Neural progenitor cell (in vitro differentiated cells): ENCODE results near the gene PFKFB4. TPM values are rescaled to one million over a fixed set of nuclear protein-coding genes. Genes with fewer than 3 reads are reported as not detected.
"Not testable (repeated sequence)": the region's sequence is repeated elsewhere in the genome, so short reads cannot be mapped to it uniquely, and the experiment has no call there.

Experiments used
- DNase-seq: peaks from one replicate; pipeline ENCODE4 v3.0.0-alpha.2; 2016; ENCODE audit warnings: low spot score
- H2AFZ ChIP-seq: fragments of 200-600 bp; sonication (generic); replicated peaks from 2 replicates; pipeline ENCODE4 v1.6.1; 2016; ENCODE audit warnings: antibody characterized with exemption
- H3F3A ChIP-seq: fragments of 200-600 bp; sonication (generic); 2 replicates; pipeline ENCODE4 v1.6.1; 2016; ENCODE audit warnings: antibody characterized with exemption, low read depth
- H3K27ac ChIP-seq: fragments of 200-600 bp; sonication (generic); 2 replicates; pipeline ENCODE4 v1.5.1; 2016; ENCODE audit warnings: mild to moderate bottlenecking
- H3K27me3 ChIP-seq: fragments of 200-600 bp; sonication (generic); 2 replicates; pipeline ENCODE4 v1.6.1; 2016; ENCODE audit warnings: mild to moderate bottlenecking, moderate library complexity
- H3K36me3 ChIP-seq: fragments of 200-600 bp; sonication (generic); 2 replicates; pipeline ENCODE4 v1.5.1; 2016
- H3K4me1 ChIP-seq: fragments of 200-600 bp; sonication (generic); 2 replicates; pipeline ENCODE4 v1.6.1; 2016; ENCODE audit warnings: mixed run types
- H3K4me2 ChIP-seq: fragments of 200-600 bp; sonication (generic); 2 replicates; pipeline ENCODE4 v1.6.1; 2016
- H3K4me3 ChIP-seq: fragments of 200-600 bp; sonication (generic); 2 replicates; pipeline ENCODE4 v1.5.1; 2016
- H3K79me2 ChIP-seq: fragments of 200-600 bp; sonication (generic); 2 replicates; pipeline ENCODE4 v1.6.1; 2016; ENCODE audit warnings: low read depth
- H3K9ac ChIP-seq: fragments of 200-600 bp; sonication (generic); 2 replicates; pipeline ENCODE4 v1.6.1; 2016
- H3K9me3 ChIP-seq: fragments of 200-600 bp; sonication (generic); 2 replicates; pipeline ENCODE4 v1.5.1; 2016; ENCODE audit warnings: low read depth
- H4K20me1 ChIP-seq: fragments of 200-600 bp; sonication (generic); 2 replicates; pipeline ENCODE4 v1.6.1; 2016; ENCODE audit warnings: low read depth
- H3K27ac Mint-ChIP-seq: 3 replicates; pipeline ENCODE4 v1.8.0; 2021; ENCODE audit warnings: mixed read lengths
- H3K27me3 Mint-ChIP-seq: 2 replicates; pipeline ENCODE4 v1.8.0; 2022; ENCODE audit warnings: low read depth, mild to moderate bottlenecking, inconsistent platforms, moderate library complexity, mixed read lengths; ENCODE audit not compliant: insufficient read depth
- H3K36me3 Mint-ChIP-seq: 3 replicates; pipeline ENCODE4 v1.8.0; 2021; ENCODE audit warnings: mixed read lengths
- H3K4me1 Mint-ChIP-seq: 3 replicates; pipeline ENCODE4 v1.8.0; 2021; ENCODE audit warnings: mixed read lengths
- H3K4me3 Mint-ChIP-seq: 3 replicates; pipeline ENCODE4 v1.8.0; 2021; ENCODE audit warnings: mild to moderate bottlenecking, moderate library complexity, mixed read lengths
- H3K9me3 Mint-ChIP-seq: 3 replicates; pipeline ENCODE4 v1.8.0; 2020; ENCODE audit warnings: mixed read lengths
- CTCF ChIP-seq: fragments of 200-600 bp; sonication (generic); IDR thresholded peaks from 2 replicates; pipeline ENCODE4 v1.5.1; 2017; ENCODE audit warnings: antibody characterized with exemption, mild to moderate bottlenecking
- EZH2 ChIP-seq: fragments of 200-600 bp; sonication (generic); IDR thresholded peaks from 2 replicates; pipeline ENCODE4 v1.6.1; 2017; ENCODE audit warnings: antibody characterized with exemption, mild to moderate bottlenecking, moderate library complexity
- EZH2phosphoT487 ChIP-seq: fragments of 200-600 bp; sonication (generic); IDR thresholded peaks from 2 replicates; pipeline ENCODE4 v1.6.1; 2017; ENCODE audit warnings: antibody characterized with exemption
- total RNA-seq: library from RNA; depleted of rRNA; stranded (reverse); fragments of >200 nt; gene quantifications from 2 replicates; pipeline ENCODE4 v1.2.3, GENCODE V29; 2015; ENCODE audit warnings: low replicate concordance

The PFKFB4 gene
- total RNA-seq, 1 donor from 2014 or later, result 59.5 TPM

GRCh38 chr3:48475188-48475587 is 81.4 kb downstream of the PFKFB4 start:
- Mint-ChIP-seq H3K4me1 (peaks cover 26% of the 10 kb centered on the region), H3K9me3 (no peaks in the 10 kb centered on the region), H3K36me3 (peaks cover 2% of the 10 kb centered on the region), H3K27me3 (no peaks in the 10 kb centered on the region), H3K4me3 (no peak overlapping the region), H3K27ac (peak overlapping the region; percentile 91)
- no peak overlapping the region for H3K4me3 ChIP-seq
- peaks cover 29% of the 10 kb centered on the region for H3F3A ChIP-seq
- H4K20me1 ChIP-seq, result no peaks in the 10 kb centered on the region
- H3K79me2 ChIP-seq, result peaks cover 28% of the 10 kb centered on the region
- no peak for DNase-seq
- H3K27me3 ChIP-seq, result no peaks in the 10 kb centered on the region
- no peak overlapping the region for H3K9ac ChIP-seq
- no peak for TF ChIP-seq EZH2
- TF ChIP-seq CTCF, result no peak
- TF ChIP-seq EZH2phosphoT487, result no peak
- H3K9me3 ChIP-seq, result no peaks in the 10 kb centered on the region
- no peak overlapping the region for H3K27ac ChIP-seq
- H3K4me2 ChIP-seq, result peak overlapping the region; percentile 57
- H2AFZ ChIP-seq, result no peak overlapping the region
- no peaks in the 10 kb centered on the region for H3K36me3 ChIP-seq
- peaks cover 29% of the 10 kb centered on the region for H3K4me1 ChIP-seq

- Histone ChIP-seq H3K36me3 (no peaks in the 10 kb centered on the region), H2AFZ (no peak overlapping the region), H3K4me1 (peaks cover 29% of the 10 kb centered on the region), H3K79me2 (peaks cover 30% of the 10 kb centered on the region), H3K4me3 (no peak overlapping the region), H3K4me2 (peak overlapping the region; percentile 57), H3F3A (peaks cover 29% of the 10 kb centered on the region), H3K27me3 (no peaks in the 10 kb centered on the region), H3K9ac (no peak overlapping the region), H3K27ac (peak overlapping the region; percentile 63), H3K9me3 (no peaks in the 10 kb centered on the region), H4K20me1 (no peaks in the 10 kb centered on the region)
- Mint-ChIP-seq H3K4me3 (peak overlapping the region; percentile 66), H3K9me3 (no peaks in the 10 kb centered on the region), H3K36me3 (peaks cover 5% of the 10 kb centered on the region), H3K27ac (peak overlapping the region; percentile 90), H3K4me1 (peaks cover 29% of the 10 kb centered on the region), H3K27me3 (no peaks in the 10 kb centered on the region)
- peak; percentile 65 for DNase-seq
- no peak for TF ChIP-seq EZH2
- no peak for TF ChIP-seq EZH2phosphoT487
- TF ChIP-seq CTCF, result no peak
Observed at GRCh38 chr3:48474619-48475018, 82.0 kb downstream of the PFKFB4 start.

- H3K9me3 Mint-ChIP-seq, H3K9me3 ChIP-seq, DNase-seq, H3K4me2 ChIP-seq, H3K9ac ChIP-seq, H3K27me3 ChIP-seq, H3K4me3 ChIP-seq, H3K27me3 Mint-ChIP-seq, H3K36me3 ChIP-seq, H3K36me3 Mint-ChIP-seq, H4K20me1 ChIP-seq, H3K27ac Mint-ChIP-seq, H2AFZ ChIP-seq, H3K4me3 Mint-ChIP-seq: not testable (repeated sequence)
- H3K4me1 ChIP-seq, result peaks cover 29% of the 10 kb centered on the region
- peaks cover 33% of the 10 kb centered on the region for H3K4me1 Mint-ChIP-seq
- H3K27ac ChIP-seq, result peak overlapping the region; percentile 60
- peaks cover 30% of the 10 kb centered on the region for H3K79me2 ChIP-seq
- H3F3A ChIP-seq, result peaks cover 29% of the 10 kb centered on the region
Observed at GRCh38 chr3:48474031-48474430, 82.6 kb downstream of the PFKFB4 start.

GRCh38 chr3:48473617-48473952 is 83.0 kb downstream of the PFKFB4 start:
- Histone ChIP-seq H3K27me3 (no peaks in the 10 kb centered on the region), H2AFZ (peak overlapping the region; percentile 92), H3K27ac (peak overlapping the region; percentile 60), H3K4me2 (peak overlapping the region; percentile 79), H3F3A (peaks cover 29% of the 10 kb centered on the region), H4K20me1 (no peaks in the 10 kb centered on the region), H3K36me3 (no peaks in the 10 kb centered on the region), H3K4me3 (peak overlapping the region; percentile 58), H3K9ac (no peak overlapping the region), H3K9me3 (no peaks in the 10 kb centered on the region), H3K79me2 (peaks cover 30% of the 10 kb centered on the region), H3K4me1 (peaks cover 29% of the 10 kb centered on the region)
- H3K27me3 Mint-ChIP-seq, result no peaks in the 10 kb centered on the region
- TF ChIP-seq EZH2phosphoT487, result no peak
- no peak for TF ChIP-seq EZH2
- TF ChIP-seq CTCF, result no peak
- no peak for DNase-seq
- no peaks in the 10 kb centered on the region for H3K9me3 Mint-ChIP-seq
- peak overlapping the region; percentile 99 for H3K27ac Mint-ChIP-seq
- peak overlapping the region; percentile 94 for H3K4me3 Mint-ChIP-seq
- peaks cover 9% of the 10 kb centered on the region for H3K36me3 Mint-ChIP-seq
- H3K4me1 Mint-ChIP-seq, result peaks cover 35% of the 10 kb centered on the region
